HG02840 (cell line): ENCODE results near the gene DHX57.

Experiments
- ATAC-seq: cut with Tn5 transposase; IDR thresholded peaks from one replicate; pipeline ENCODE4 v1.9.1; 2021; ENCODE audit warnings: mild to moderate bottlenecking, moderate library complexity, moderate number of reproducible peaks; ENCODE audit not compliant: unreplicated experiment, low FRiP score

Gene DHX57, protein sequence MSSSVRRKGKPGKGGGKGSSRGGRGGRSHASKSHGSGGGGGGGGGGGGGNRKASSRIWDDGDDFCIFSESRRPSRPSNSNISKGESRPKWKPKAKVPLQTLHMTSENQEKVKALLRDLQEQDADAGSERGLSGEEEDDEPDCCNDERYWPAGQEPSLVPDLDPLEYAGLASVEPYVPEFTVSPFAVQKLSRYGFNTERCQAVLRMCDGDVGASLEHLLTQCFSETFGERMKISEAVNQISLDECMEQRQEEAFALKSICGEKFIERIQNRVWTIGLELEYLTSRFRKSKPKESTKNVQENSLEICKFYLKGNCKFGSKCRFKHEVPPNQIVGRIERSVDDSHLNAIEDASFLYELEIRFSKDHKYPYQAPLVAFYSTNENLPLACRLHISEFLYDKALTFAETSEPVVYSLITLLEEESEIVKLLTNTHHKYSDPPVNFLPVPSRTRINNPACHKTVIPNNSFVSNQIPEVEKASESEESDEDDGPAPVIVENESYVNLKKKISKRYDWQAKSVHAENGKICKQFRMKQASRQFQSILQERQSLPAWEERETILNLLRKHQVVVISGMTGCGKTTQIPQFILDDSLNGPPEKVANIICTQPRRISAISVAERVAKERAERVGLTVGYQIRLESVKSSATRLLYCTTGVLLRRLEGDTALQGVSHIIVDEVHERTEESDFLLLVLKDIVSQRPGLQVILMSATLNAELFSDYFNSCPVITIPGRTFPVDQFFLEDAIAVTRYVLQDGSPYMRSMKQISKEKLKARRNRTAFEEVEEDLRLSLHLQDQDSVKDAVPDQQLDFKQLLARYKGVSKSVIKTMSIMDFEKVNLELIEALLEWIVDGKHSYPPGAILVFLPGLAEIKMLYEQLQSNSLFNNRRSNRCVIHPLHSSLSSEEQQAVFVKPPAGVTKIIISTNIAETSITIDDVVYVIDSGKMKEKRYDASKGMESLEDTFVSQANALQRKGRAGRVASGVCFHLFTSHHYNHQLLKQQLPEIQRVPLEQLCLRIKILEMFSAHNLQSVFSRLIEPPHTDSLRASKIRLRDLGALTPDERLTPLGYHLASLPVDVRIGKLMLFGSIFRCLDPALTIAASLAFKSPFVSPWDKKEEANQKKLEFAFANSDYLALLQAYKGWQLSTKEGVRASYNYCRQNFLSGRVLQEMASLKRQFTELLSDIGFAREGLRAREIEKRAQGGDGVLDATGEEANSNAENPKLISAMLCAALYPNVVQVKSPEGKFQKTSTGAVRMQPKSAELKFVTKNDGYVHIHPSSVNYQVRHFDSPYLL (N-terminal part only)

GRCh38 chr2:38875576-38876367, at the start of gene DHX57, which contains the start of gene MORN2:
Gene DHX57, minus strand, starts transcription at chr2:38875934. Its CDS starts 7,529 bp downstream, at chr2:38868405.
Gene MORN2, plus strand, starts transcription at chr2:38875976.
- peak; percentile 100 for ATAC-seq

GRCh38 chr2:38922902-38923301, 47.2 kb upstream of the DHX57 start:
- no peak for ATAC-seq

- ATAC-seq, result no peak
Observed at GRCh38 chr2:38922389-38922788, 46.7 kb upstream of the DHX57 start.

DNA sequence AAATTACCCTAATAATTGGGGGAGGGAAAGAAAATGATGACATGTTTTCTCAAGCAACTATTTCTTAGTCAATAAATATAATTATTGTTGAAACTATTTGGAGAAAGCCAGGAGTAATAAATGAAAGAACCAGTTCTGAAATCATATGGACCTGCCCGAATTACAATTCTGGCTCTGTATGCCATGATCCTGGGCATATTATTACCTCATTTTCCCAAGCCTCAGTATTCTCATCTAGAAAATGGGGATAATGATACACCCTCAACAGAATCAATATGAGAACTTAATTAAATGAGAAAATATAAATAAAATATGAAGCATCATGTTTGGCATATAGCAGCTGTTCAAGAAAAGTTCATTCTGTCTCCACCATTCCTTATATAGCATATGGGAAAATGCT, 36.9 kb upstream of the DHX57 start:
- no peak for ATAC-seq

GRCh38 chr2:38911191-38911590, 35.5 kb upstream of the DHX57 start:
- ATAC-seq, result no peak

DNA sequence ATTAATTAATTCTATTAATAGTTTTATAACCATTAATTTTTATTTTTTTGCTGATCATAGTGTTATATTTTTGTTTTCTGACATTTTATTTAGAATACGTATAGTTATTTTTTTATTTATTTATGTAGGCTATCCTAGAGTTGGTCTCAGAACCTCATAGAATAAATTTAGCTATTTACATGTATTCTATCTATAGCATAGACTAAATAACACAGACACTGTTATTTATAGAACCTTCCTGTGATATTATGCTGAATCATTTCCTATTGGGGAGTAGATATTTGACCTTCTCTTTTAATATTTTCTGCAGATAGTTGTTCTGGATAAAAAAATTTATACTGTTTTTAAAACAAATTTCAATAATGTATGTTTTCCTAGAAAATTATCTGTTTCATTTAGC, 34.1 kb upstream of the DHX57 start:
- no peak for ATAC-seq

DNA sequence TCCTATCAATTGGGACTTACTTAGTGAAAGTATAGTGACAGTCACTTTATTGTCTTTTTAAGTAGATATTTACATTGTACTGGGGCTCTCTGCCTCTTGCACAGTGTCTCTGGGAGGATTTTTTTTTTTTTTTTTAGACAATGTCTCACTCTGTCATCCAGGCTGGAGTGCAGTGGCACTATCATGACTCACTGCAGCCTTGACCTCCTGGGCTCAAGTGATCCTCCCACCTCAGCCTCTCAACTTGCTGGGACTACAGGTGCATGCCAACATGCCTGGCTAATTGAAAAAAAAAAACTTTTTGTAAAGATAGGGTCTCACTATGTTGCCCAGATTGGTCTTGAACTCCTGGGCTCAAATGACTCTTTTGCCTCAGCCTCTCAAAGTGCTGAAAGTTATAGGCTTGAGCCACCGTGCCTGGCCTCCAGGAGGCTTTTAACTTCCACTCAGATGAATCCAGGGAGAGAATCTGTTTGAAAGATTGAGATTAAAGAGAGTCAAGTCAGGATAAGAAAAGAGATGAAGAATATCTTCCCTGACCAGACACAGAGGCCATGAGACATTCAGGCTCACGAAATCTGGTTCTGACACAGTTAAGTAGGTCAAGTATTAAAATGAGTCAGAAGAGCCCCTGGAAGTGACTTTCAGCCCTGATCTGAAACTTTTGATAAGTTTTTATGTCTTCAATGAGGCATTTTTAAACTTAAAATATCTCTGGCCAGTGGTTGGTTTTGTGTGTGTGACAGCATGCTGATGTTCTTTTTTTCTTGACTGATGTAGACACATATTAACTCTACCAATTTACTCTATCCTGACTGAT, 32.2 kb upstream of the DHX57 start:
- ATAC-seq, result peak; percentile 65

GRCh38 chr2:38907242-38907641, 31.5 kb upstream of the DHX57 start:
- ATAC-seq, result no peak

DNA sequence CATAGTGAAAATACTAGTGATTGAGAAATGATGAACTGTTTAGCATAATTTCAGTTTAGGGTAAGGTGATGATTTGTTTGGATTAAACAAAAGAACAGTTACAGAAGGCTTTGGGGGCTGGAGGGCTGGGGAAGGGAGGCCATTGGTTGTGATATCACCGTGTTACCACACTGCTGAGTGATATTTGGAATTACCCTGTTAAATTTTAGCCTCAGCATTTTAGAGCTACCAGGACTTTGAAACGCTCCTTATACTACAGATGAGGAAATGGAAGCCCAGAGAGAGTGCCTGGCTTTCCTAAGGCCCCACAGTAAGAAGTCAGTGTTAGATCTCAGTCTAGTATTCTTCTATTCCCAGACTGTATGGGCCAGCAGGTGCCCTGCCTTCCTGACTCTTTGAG, 29.5 kb upstream of the DHX57 start:
- ATAC-seq, result no peak

- no peak for ATAC-seq
Observed at GRCh38 chr2:38900726-38901125, 25.0 kb upstream of the DHX57 start.

GRCh38 chr2:38898256-38898655, 22.5 kb upstream of the DHX57 start:
- no peak for ATAC-seq

- no peak for ATAC-seq
Observed at GRCh38 chr2:38892819-38893218, 17.1 kb upstream of the DHX57 start.

DNA sequence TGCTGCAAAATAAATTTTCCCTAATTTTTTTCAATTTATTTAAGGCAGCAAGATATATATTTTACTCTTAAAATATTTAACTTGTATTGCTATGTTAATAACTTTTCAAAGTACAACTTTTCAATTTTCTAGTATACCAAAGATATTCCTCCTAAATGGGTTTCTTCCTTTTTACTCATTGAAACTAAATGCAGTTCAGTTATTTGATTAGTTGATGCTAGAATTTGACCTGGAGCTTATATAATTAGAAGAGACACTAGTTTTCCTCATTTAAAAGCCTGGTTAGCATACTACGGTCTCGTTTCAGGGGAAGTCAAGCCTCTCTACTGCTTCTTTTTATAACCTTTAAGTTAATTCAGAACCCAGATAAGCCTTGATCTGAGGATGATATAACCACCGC, 13.8 kb upstream of the DHX57 start, which contains the start of gene ARHGEF33:
Gene ARHGEF33, plus strand, starts transcription at position 301 of the 400 bp plus-strand sequence. CDS start 29,573 bp downstream, outside the sequence.
- ATAC-seq, result no peak

GRCh38 chr2:38889045-38889444, 13.3 kb upstream of the DHX57 start:
- no peak for ATAC-seq

- ATAC-seq, result no peak
Observed at GRCh38 chr2:38887902-38888554, 12.3 kb upstream of the DHX57 start.

- ATAC-seq, result no peak
Observed at GRCh38 chr2:38887347-38887746, 11.6 kb upstream of the DHX57 start.

DNA sequence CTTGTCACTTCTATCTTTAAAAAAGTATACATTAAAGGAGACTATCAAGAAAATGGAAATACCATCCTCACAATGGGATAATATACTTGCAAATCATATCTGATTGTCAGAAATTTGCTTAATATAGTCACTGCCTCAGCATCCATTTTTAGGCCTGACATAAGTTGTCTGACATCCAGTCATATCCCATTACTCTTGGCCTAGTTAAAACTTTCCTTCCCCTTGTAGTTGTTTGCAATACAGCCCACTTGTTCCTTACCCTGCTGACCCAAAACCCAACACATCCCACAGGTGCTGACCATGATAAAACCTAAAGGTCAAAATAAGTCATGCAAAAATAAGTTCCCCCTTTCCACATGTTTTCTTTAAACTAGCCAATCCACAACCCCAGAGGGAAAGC, 10.3 kb upstream of the DHX57 start:
- no peak for ATAC-seq

- no peak for ATAC-seq
Observed at GRCh38 chr2:38876407-38876806, 673 bp upstream of the DHX57 start.
